GM21367 (cell line): ENCODE results near the gene SNAP29.
"Not testable (repeated sequence)": the region's sequence is repeated elsewhere in the genome, so short reads cannot be mapped to it uniquely, and the experiment has no call there.

Experiments used
- ATAC-seq: cut with Tn5 transposase; IDR thresholded peaks from one replicate; pipeline ENCODE4 v1.9.1; 2021; ENCODE audit not compliant: unreplicated experiment

SNAP29 gene

DNA sequence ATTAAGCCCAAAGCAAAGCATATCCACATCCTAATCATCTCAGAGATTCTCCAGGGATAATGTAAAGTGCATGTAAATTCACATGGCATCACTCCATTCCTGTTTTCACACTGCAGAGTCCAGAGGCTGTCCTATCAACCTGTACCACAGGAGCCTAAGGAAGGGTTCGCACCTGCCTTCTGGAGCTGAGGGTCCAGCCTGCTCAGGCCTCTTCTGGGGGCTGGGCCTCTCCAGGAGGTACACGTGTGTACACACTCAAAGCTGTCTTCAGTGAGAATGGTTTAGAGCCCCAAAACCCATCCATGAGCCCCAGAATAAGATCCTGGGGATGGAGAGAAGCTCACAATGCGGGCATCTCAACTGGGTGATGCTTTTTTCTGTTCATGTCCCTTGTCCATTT lies 24.1 kb upstream of the SNAP29 start:
- no peak for ATAC-seq

DNA sequence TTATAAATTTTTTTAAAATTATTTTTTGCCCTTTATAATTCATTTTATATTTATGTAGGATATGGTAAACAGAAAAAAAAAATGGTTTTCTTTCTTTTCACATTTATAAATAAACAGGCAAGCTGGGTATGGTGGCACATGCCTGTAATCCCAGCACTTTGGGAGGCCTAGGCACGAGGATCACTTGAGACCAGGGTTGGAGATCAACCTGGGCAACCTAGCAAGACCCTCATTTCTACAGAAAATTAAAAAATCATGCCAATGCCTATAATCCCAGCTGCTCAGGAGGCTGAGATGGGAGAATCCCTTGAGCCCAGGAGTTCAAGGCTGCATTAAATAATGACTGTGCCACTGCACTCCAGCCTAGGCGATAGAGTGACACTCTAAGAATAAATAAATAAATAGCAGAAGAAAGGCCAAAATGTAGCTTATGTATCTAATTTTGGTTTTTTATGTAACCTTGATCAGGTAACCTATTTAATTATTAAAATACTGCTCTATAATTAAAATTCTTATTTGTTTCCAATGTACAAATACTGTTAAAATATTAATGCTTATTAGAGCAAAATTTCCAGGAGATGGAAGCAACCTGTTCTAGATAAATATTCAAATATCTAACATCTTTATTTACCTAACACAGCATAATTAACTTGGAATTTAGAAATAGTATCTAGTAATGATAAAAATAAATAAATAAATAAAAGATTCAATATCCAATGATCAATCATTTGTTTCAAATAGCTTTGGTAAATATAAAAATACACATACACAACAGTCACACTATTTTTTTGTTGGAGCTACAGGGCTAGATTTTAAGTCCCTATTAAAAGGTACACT lies 21.6 kb upstream of the SNAP29 start:
- no peak for ATAC-seq

- ATAC-seq, result not testable (repeated sequence)
These were observed 19.5 kb upstream of the SNAP29 start for GRCh38 chr22:20839354-20839753.

DNA sequence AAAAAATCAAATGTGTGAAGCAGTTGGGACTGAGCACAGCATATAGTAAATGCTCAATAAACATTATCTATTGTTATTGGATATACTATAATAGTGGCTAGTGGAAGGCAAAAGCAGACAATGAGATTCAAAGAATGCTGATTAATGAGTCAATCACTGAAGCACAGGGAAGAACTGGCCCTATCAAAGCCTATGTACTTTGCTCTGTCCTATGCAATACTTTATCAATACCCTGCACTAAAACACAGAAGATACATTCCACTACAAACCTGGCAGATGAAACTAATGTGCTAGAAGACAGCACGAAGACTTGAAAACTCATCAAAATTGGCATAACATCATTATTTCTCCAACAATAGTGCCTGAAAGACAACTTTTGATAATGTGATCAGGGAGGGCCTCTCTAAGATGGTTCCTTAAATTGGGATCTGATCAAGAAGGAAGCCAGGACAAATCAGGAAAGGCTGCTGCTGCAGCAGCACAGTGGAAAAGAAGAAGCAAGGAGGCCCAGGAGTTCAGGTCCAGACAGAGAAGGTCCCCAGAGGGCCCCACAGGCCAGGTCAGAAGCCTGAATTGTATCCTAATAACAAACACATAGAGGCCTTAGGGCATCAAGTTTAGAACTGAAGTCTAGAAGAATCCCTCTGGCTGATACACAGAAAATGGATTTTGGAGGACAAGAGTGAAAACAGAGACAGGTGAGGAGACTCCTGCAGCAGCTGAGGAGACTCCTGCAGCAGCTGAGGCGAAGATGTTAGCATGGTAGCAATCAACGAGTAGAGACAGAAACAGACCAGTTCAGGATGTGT lies 18.8 kb upstream of the SNAP29 start:
- ATAC-seq, result no peak

DNA sequence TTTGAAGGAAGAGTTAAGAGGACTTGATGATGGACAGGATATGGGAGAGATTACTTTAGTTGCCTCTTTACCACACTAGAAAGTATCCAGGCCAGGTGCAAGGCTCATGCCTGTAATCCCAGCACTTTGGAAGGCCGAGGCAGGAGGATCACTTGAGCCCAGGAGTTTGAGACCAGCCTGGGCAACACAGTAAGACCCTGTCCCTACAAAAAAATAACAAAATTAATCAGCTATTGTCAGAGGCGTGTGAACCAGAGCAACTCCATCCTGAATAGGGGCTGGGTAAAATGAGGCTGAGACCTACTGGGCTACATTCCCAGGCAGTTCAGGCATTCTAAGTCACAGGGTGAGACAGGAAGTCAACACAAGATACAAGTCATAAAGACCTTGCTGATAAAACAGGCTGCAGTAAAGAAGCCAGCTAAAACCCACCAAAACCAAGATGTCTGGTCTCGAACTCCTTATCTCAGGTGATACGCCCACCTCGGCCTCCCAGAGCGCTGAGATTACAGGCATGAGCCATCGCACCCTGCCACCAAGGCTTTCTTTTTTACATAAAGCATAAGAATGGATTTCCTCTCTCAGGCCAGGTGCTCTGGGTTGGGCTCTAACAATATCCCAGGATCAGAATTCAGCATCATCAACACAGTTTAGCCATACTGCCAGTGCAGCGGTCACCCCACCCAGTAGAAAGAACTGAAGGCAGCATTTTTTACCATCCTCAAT lies 18.0 kb upstream of the SNAP29 start:
- ATAC-seq, result no peak

GRCh38 chr22:20843501-20843900 lies 15.3 kb upstream of the SNAP29 start:
- no peak for ATAC-seq

- no peak for ATAC-seq
These were observed 14.5 kb upstream of the SNAP29 start for GRCh38 chr22:20844055-20845037.

DNA sequence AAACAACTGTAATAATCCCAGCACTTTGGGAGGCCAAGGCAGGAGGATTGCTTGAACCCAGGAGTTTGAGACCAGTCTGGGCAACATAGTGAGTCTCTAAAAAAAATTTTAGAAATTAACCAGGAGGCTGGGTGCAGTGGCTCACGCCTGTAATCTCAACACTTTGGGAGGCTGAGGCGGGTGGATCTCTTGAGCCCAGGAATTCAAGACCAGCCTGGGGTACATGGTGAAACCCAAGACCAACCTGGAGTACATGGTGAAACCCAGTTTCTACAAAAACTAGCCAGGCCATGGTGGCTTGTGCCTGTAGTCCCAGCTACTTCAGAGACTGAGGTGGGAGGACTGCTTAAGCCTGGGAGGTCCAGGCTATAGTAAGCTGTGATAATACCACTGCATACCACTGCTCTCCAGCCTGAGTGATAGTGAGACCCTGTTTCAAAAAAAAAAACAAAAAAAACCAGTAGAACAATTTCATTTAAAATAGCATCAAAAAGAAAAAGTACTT lies 11.4 kb upstream of the SNAP29 start:
- no peak for ATAC-seq

DNA sequence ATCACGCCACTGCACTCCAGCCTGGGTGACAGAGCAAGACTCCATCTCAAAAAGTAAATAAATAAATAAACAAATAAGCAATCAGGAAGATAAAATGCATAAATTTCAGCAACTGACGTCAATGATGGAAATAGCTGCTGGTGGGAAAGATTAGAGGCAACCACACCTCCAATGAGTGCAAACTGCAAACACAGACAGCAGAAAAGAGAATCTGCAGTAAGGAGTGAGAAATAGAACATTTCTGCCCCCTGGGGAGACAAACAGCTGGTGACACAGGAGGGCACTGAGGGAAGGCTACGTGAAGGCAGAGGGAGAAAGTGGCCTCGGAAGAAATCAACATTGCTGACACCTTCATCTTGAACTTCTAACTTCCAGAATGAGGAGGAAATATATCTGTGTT lies 6.7 kb upstream of the SNAP29 start:
- ATAC-seq, result no peak

- no peak for ATAC-seq
These were observed 6.3 kb upstream of the SNAP29 start for GRCh38 chr22:20852503-20852902.

DNA sequence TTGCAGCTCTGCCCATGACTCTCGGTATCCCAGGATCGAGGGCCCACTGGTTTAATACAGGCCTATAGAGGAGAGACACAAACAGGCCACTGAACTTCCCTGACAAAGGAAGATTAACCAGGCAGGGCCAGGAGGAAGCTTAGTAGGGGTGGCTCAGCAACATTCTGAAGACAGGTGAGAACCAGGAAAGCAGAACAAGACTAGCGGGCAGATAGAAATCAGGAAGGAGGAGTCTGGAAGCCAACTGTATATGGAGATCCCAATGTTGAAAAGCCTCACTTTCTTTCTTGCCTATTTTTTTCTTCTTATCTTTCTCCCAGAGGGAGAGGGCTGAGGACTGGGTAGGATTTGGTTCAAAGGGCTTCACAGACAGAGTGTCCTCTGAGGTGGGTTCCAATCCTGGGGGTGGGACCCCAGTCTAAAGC lies 5.6 kb upstream of the SNAP29 start:
- ATAC-seq, result no peak

- no peak for ATAC-seq
These were observed 1.6 kb upstream of the SNAP29 start for GRCh38 chr22:20857247-20857643.

GRCh38 chr22:20857838-20858614 lies 781 bp upstream of the SNAP29 start:
- peak; percentile 30 for ATAC-seq

- ATAC-seq, result no peak
These were observed 808 bp downstream of the SNAP29 start for GRCh38 chr22:20859615-20860014.

GRCh38 chr22:20862540-20862939 lies 3.7 kb downstream of the SNAP29 start:
- ATAC-seq, result no peak

GRCh38 chr22:20863366-20863765 lies 4.6 kb downstream of the SNAP29 start:
- no peak for ATAC-seq

- ATAC-seq, result no peak
These were observed 5.5 kb downstream of the SNAP29 start for GRCh38 chr22:20864186-20864908.

DNA sequence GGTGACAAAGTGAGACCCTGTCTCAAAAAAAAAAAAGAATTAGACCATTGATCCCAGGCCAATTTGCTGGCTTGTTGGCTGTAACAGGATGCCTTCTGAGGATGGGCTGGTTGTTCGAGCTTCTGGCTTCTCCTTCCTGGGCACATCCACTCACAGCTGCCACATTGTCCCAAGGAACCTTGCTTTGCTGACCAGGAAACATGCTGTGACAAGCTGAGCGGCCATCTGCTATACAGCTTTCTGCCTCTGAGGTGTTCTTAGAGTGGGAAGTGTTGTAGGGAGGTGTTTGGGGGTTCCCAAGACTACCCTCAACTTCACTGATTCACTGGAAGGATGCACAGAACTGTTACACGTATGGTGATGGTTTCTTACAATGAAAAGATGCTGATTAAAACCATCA lies 6.5 kb downstream of the SNAP29 start:
- no peak for ATAC-seq
